ENCODE data around the gene RAB23.

Gene RAB23

DNA sequence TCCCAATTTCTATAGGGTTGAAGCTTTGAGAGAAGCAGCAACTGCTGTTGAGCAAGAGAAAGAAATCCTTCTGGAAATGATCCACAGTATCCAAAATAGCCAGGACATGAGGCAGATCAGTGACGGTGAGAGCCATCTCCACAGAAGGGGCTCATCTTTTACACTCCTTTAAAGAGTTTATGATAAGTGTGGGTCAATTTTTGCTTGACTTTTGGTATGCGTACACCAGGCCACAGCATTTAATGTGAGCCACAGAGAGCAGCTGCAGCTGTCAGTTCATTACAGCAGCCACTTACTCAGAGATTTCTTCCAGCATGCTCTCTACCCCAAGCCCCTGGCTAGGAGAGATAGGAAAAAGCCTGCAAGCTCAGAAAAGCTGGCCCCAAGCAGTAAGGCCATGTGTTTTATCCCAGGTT is 40.1 kb downstream of the RAB23 start:
- no peak for DNase-seq (ENCODE audit: low read depth, low spot score)

DNA sequence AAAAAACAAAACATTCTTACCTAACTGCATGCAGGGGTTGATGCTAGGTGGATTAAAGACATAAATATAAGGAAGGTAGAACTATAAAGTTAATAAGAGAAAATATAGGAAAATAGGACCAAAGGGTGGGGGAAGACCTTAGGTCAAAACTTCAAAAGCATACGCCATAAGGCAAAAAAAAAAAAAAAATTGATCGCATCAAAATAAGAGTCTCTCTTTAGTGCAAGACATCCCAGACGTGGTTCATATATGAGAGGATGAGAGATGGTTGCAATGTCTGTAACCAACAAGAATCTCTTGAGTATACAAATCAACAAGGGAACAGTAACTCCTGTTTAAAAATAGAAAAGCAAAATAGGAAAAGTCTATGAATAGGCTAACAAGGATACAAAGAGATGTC is 41.5 kb downstream of the RAB23 start:
- DNase-seq (ENCODE audit: low read depth, low spot score), result no peak

DNA sequence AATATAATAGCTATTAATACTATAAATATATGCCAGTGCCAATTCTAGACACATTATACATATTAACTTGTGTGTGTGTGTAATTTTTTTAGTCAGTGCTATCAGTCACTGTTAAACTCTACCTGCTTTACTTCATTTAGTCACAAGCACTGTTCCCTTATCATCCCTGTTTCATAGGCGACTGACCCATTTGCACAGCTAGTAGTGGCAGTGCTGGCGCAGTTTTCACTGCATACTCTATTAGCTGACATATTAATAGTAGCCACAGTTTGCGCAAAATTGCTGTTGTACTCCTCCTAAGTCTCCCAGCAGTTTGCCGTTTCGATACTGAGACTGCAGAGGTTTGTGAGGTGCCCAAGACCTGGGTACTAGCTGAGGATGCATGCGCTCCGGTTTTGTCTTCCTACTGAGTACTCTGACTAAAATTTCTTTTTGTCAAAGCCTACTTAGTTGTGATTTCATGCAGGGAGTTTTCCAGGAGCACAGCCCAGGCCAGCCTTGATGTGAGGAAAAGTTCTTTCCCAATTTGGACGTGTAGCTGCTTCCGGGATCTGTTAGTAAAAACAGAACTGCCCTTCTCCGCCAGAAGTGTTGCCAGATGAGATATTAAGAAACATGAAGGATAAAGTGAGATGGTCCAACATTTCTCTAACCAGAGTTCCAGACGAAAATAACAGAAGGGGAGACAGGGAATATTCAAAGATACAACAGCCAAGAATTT is 44.4 kb downstream of the RAB23 start:
- no peak for DNase-seq (ENCODE audit: low read depth, low spot score)

DNA sequence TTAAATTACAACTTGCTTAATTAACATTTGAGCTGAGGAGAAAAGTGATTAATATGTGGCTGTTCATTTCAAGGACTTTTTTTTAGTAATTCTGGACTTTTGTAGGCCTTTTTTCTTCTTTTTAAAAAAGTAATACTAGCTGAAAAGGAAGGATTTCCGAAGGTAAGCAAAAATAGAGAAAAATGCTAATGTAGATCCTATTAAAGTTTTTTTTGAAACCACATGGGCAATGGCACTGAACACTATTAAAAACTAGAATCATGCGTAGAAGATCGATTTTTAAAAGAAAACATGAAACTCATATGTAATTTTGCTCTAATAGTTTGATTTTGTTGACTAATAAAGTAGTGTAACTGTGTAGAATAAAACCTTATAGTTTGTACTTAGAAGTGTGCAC is 47.6 kb downstream of the RAB23 start:
- no peak for DNase-seq (ENCODE audit: low read depth, low spot score)

DNA sequence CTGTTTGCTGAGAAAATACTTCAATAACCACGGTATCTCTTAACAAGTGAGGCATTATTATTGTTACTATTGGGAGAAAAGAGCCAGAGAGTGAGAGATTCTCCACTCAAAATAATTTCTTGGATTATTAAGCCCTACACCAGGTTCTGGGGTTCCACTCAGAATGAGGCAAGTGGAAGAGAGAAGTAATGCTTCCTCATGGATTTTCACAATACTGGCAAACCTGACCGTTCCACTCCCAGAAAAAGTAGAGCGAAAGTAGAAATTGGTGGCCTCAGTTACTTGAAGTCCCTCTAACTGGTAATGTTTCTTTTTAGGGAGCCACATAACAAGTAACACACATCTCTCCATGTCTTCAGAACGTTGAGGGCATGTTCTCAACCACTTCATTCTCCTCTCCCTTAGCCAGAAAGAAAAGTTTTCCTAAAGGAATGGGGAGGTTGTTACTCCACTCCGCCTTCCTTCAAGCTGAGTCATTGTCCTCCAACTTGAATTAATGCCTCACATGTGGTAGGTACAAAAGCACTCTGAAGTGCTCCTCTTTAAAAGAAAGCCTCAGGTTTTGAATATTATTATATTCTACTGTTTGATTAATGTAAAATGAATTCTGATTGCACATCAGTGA is 48.1 kb downstream of the RAB23 start:
- no peak for DNase-seq (ENCODE audit: low read depth, low spot score)

DNA sequence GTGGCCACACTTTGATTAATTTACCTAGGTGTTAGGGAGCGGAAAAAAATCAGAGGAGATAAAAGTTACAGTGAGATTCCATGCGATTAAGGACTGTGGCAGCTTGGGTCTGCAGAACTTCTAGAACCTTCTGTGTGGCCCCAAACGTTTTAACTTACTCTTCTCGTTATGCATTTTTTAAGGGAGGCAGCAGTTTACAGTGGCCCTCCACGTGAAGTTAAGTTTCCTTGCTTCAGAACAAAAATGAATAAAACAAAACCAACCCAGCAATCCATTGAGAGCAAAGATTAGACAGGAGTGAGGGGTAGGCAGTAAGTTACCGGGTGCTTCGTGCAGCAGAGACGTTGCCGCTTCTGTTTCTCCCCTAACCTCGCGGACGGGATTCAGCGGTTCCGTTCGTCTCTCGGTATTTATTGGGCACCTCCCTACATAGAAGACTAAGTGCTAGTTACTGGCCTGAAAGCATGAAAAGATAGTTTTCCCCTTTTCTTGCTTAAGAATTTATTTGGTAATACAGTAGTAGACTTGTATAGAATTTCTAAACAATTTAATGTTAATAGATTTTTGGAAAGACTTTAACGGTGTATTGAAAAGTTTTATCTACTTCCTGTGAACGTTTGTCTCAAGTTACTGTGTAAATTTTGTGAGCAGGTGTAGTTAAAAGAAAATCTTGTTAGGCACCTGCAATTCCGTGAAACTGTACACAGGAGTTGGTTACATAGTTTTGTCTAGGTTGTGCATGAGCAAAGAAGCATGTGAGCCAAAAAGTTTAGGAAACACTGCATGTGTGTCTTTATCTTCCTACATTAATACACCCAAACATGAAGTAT is 48.8 kb downstream of the RAB23 start:
- DNase-seq (ENCODE audit: low read depth, low spot score), result no peak

DNA sequence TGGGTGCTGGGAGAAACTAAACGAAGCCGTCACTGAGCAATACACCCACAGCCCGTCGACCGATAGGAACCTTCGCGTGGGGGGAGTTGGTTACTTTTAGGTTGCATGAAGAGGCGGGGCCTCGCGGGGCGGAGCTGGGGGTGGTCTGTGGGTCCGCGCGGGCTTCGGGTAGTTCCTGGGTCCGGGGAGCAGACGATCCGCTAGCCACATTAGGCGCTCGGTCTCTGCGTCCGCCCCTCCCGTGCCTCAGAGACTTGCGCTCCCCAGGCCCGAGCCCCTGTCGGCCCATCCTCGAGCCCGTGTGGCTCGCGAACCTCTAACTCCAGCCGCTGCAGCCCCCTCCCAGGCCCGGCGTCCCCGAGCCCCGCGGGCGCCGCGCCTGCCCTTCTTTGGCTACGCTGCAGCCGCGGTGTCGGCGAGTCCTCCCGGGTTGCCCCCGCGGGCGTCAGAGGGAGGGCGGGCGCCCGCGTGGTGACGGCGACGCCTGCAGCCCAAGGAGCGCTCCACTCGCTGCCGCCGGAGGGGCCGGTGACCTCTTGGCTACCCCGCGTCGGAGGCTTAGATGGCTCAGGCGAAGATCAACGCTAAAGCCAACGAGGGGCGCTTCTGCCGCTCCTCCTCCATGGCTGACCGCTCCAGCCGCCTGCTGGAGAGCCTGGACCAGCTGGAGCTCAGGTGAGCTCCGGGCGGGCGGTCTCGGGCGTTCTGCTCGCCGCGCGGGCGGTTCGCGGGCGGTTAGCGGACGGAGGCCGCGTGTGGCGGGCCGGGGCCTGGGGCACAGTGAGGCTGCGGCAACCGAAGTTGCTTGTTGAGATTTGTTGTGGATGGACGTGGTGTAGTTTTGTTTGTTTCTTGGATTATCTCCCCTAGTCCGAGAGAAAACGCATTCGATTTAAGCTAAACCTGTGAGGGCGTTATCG is 49.7 kb downstream of the RAB23 start, which contains the start of gene BAG2:
Gene BAG2 (plus strand): TSS at position 191 of the 920 bp plus-strand sequence. CDS start 372 bp downstream, at position 563.
- peak; percentile 58 for DNase-seq (ENCODE audit: low read depth, low spot score)

DNA sequence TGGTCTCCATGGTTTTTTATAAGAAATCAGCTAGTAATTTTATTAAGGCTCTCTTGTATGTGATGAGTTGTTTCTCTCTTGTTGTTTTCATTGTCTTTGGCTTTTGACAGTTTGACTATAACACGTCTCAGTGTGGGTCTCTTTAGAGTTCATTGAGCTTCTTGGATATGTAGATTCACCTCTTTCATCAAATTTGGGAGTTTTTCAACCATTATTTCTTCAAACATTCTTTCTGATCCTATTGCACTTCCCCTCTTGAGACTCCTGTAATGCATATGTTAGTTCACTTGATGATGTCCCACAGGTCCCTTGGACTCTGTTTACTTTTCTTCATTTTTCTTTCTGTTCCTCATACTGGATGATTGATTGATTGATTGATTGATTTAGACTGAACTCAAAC is 57.0 kb downstream of the RAB23 start:
- DNase-seq (ENCODE audit: low read depth, low spot score), result no peak

DNA sequence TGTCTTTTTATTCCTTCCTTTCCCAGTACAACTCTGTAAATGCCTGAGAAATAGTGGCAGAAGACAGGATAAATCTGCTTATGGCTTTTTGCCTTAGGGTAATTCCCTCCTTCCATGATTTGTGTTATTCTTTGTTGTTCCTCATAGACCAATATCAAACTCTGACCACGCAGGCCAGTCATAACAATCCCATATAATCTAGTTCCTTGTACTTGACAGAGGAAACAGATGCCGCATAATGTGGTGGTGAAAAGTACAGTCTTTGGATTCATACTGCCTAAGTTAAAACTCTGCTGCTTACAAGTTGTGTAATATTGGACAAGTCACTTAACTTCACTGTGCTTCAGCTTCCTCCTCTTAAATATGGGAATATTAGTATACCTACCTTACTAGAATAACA is 58.2 kb downstream of the RAB23 start:
- DNase-seq (ENCODE audit: low read depth, low spot score), result no peak

DNA sequence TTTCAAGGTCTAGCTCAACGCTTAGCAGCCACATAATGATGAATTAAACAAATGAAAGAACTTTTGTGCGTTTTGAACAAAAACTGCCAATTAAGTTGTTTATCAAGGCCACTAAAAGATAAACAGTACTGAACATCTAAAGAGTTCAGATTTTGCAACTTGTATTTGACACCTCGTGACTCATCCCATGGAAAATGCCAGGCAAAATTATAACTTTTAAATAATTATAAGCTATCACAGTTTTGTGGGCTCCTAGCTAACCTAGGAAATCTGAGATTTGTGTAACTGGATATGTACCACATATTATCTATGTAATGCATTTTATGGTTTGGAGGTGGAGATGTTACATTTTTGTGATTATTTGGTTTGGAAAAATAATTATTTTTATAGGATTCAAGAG is 59.6 kb downstream of the RAB23 start:
- DNase-seq (ENCODE audit: low read depth, low spot score), result no peak

DNA sequence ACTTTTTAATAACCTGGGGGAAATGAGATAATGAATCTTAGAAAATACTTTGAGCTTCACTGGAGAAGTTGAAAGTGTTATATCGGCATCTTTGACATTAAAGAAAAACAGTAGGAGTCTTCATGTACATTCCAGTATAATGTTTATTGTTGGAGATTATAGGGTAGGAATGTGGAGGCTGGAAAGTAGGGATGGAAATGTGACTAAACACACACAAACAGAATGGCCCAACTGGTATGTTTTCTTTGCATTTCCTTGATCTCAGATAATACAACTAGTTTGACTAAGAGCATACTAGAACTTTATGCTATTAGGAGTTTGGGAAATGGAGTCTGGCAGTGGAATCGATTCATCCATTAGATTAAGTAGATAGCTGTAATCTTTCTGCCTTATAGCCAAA is 60.1 kb downstream of the RAB23 start:
- no peak for DNase-seq (ENCODE audit: low read depth, low spot score)

DNA sequence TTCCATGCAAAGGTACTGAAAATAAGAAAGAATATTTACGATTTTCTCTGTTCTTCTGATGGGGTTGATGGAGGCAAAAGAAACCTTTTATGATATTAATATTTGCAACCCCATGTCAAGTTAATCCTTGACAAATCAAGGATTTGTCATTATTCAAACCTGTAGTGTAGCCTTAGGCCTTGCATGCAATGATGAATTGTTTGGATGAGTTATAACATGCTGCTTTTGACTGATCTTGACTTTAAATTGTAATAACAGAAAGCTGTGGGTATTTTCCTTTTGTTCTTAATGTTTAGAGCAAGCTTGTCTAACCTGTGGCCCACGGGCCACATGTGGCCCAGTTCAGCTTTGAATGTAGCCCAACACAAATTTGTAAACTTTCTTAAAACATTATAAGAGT is 63.0 kb downstream of the RAB23 start:
- DNase-seq (ENCODE audit: low read depth, low spot score), result no peak

DNA sequence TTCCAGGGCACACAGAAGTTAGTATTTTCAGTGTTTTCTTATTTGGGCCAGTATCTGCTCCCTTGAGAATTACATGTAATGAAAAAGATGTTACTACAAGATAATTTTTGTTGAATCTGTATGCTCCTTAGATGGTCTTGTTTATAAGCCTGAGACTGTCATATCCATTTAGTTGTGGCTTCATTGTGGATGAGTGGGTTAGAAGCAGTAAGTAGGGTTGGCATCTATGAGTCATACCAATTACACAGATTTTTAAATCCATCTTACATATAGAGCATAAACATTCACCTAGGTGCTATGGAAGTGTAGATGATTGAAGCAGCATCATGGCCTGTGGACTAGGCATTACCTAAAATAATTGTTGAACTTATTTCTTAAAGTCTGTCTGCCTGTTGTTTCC is 63.4 kb downstream of the RAB23 start:
- DNase-seq (ENCODE audit: low read depth, low spot score), result no peak

DNA sequence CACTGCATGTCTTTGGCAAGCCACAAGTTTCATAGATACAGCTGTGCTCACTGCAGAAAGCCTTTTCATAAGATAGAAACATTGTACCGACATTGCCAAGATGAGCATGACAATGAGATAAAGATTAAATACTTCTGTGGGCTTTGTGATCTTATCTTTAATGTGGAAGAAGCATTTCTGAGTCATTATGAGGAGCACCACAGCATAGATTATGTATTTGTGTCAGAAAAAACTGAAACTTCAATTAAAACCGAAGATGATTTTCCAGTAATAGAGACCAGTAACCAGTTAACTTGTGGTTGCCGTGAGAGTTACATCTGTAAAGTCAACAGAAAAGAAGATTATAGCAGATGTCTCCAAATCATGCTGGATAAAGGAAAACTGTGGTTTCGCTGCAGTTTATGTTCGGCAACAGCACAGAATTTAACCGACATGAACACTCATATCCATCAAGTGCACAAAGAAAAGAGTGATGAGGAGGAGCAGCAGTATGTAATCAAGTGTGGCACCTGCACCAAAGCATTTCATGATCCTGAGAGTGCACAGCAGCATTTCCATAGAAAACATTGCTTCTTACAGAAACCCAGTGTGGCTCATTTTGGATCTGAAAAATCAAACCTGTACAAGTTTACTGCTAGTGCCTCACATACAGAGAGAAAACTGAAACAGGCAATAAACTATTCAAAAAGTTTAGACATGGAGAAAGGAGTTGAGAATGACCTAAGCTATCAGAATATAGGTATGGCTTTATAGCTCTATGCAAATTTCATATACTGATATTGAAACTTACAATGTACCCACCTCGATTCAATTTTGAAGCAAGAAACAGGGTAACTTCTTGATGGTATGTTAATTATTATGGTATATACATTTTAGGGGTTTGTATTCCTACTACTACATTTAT is 73.9 kb downstream of the RAB23 start:
- DNase-seq (ENCODE audit: low read depth, low spot score), result no peak

DNA sequence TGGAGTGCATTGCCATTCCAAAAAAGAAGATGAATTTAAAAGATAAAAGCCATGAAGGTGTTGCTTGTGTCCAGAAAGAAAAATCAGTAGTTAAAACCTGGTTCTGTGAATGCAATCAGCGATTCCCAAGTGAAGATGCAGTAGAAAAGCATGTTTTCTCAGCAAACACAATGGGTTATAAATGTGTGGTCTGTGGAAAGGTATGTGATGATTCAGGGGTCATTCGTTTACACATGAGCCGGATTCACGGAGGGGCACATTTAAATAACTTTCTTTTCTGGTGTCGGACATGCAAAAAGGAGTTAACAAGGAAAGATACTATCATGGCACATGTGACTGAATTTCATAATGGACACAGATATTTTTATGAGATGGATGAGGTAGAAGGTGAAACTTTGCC is 74.7 kb downstream of the RAB23 start:
- no peak for DNase-seq (ENCODE audit: low read depth, low spot score)

DNA sequence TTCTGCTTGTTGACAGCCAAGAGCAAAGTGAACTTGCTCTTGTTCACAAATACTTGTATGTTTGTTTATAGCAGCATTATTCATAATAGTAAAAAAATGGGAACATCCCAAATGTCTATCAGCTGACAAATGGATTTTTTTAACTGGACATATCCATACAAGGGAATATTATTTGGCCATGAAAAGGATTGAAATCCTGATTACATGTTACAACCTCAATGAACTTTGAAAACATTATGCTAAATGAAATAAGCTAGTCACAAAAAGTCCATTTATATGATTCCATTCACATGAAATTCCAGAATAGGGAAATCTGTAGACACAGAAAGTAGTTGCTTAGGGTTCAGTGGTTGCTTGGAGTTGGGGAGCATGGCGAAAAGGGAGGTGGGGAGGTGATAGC is 78.4 kb downstream of the RAB23 start:
- no peak for DNase-seq (ENCODE audit: low read depth, low spot score)

DNA sequence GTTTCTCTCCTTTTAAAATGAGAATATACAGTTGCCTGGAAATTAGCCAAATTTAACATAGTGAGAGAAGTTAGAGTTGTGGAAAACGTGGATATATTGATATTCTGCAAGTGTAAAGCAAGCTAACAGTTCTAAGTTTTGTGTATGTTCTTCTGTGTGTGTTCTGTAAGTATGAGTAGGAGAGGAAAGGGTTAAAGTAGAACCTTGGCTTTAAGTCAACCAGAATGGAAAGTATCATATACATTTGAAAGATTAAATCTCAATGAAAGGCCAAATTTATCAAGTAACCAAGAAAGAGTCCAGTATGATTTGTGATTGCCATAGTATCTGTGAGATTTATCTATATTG is 80.0 kb downstream of the RAB23 start:
- no peak for DNase-seq (ENCODE audit: low read depth, low spot score)

DNA sequence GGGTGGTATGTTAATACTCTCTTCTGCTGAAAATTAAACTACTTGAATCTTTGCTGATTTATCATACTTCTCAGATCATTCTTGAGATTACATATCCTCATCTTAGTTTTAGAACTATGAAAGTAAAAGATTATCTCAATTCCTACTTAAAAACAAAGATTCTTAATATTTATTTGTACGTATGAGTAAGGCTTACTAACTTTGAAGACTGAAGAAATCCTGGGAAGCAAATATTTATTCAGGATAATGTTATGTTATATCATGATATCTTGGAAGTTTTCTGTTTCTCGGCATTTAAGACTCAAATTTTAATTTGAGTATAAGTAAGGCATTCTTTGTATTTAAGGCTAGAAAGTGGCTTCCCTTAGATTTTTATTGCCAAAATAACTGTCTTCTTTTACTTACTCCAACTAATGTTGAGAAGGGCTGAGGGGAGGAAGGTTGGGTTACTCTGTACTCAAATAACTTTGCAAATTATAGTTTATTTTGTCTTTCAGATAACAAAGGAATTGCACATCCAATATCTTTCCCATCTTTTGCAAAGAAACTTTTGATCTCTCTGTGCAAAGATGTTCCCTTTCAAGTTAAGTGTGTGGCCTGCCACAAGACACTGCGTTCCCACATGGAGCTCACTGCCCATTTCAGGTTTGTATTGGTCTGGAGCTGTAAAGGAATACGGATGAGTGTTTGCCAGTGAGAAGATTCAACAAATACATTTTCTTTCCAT is 80.5 kb downstream of the RAB23 start:
- DNase-seq (ENCODE audit: low read depth, low spot score), result no peak

DNA sequence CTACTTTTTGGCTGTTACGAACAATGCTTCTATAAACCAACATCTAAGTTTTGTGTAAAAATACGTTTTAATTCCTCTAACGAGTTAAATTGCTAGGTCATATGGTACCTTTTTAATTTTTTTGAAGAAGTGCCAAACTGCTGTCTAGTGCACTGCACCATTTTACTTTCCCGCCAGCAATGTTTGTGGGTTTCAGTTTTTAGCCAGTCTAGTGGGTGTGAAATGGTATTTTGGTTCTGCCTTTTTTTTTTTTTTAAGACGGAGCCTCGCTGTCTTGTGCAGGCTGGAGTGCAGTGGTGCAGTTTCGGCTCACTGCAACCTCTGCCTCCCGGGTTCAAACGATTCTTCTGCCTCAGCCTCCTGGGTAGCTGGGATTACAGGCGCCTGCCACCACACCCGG is 84.1 kb downstream of the RAB23 start:
- DNase-seq (ENCODE audit: low read depth, low spot score), result no peak

DNA sequence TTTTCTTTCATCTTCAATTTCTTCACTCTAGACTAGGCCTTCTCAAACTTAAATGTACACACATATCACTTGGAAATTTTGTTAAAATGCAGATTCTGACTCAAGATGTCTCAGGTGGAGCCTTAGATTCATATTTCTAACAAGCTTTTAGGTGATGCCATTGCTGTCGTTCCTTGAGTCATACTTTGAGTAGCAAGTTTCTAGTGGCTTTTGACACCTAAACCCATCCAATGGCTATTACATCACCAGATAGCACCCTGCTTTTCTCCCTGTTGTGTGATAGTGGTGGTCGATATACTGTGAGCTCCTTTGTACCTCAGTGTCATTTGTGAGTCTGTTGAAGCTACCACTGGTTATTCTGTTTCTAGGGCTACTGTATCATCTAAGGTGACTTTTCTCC is 84.8 kb downstream of the RAB23 start:
- DNase-seq (ENCODE audit: low read depth, low spot score), result no peak

All from smooth muscle cell of the brain vasculature (primary cell).